ENCODE results near the gene FLT3.
A peak's percentile ranks its signal among the peaks of the same experiment; 100 is the strongest.
"Not testable (repeated sequence)": the region's sequence is repeated elsewhere in the genome, so short reads cannot be mapped to it uniquely, and the experiment has no call there.

FLT3 gene

DNA sequence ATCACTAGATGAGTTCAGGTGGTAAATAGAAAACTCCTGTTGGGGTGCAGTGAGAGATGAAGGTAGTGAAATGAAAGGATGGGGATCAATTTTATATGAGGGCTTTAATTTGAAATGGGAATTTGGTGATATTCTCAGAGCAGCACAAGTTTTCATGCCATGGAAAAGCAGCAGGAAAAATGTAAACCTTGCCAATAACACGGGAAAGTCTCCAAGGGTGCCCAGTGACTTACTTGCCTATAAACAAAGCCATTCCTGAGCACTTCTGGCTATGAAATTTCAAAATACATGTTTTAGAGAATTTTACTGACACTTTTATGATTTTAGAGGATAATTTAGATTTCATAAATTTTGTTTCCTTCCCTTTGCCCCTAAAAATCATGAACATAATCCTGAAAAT, 16.4 kb upstream of the FLT3 start:
- Histone ChIP-seq H3K4me3 (no peak overlapping the region), H3K9ac (no peak overlapping the region), H3K27ac (no peak overlapping the region), H3K4me2 (no peak overlapping the region), H3K9me3 (replicated peaks in 1 of 11) (0 out of 22 replicates have a peak, but pooled peaks cover 0 to 3% (median 0%) of the 10 kb centered on the region in 11 experiments), H3K27me3 (no peaks in the 10 kb centered on the region), H3K36me3 (no peaks in the 10 kb centered on the region), H3K4me1 (peaks cover 0 to 4% (median 0%) of the 10 kb centered on the region in 10 experiments; a peak in 1 of 20 replicates), H4K20me1 (no peaks in the 10 kb centered on the region)
- no peak for TF ChIP-seq Cebpa-rat (IDR thresholded peaks at IDR 0.05)

DNA sequence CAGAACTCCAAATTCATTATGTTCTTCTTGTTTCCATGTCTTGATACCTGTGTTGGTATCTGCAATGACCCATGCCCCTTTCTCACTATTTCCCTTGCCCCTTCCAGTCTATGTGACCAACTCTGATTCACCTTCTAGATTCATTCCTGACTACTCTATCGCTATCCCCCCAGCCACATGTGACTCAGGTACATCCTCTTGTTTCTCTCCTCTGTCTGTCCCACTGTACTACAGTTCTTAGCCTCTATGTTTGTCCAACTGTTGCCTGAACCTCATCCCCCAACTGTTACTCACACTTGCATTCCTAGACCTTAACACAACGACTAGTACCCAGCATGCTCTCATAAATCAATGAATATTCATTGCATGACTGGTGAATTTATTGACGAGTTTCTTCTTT, 10.0 kb upstream of the FLT3 start:
- Histone ChIP-seq H3K4me1 (no peaks in the 10 kb centered on the region), H4K20me1 (no peaks in the 10 kb centered on the region), H3K27ac (no peak overlapping the region), H3K4me3 (no peak overlapping the region), H3K9me3 (replicated peaks in 1 of 11) (no peaks in the 10 kb centered on the region), H3K27me3 (no peaks in the 10 kb centered on the region), H3K36me3 (no peaks in the 10 kb centered on the region), H3K4me2 (no peak overlapping the region), H3K9ac (no peak overlapping the region)
- TF ChIP-seq Cebpa-rat (IDR thresholded peaks at IDR 0.05) = no peak

DNA sequence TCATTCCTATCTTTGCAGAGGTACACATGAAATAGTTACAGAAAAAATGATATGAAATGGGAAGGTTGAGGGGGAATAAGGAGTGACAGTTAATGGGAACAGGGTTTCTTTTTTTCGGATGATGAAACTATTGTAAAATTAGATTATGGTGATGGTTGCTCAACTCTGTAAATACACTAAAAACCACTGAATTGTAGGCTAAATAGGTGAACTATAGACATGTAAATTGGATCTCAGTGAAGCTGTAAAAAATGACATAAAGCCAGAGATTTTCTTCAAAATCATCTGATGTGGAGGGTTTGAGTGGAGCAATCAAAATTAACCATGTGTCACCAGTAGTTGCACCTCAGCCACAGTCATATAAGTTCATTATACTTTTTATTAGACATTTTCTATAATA, 6.6 kb upstream of the FLT3 start:
- 0 out of 20 replicates have a peak, but pooled peaks cover 0 to under 1% (median 0%) of the 10 kb centered on the region in 10 experiments for H3K4me1 ChIP-seq
- peaks cover under 1 to 7% (median 2%) of the 10 kb centered on the region in 11 experiments; a peak in 12 of 22 replicates for H3K27me3 ChIP-seq
- H3K27ac ChIP-seq = no peak overlapping the region
- H3K36me3 ChIP-seq = no peaks in the 10 kb centered on the region
- no peak overlapping the region for H3K9ac ChIP-seq
- no peak overlapping the region for H3K4me2 ChIP-seq
- no peaks in the 10 kb centered on the region for H4K20me1 ChIP-seq
- H3K4me3 ChIP-seq = no peak overlapping the region
- H3K9me3 ChIP-seq (replicated peaks in 1 of 11) = no peaks in the 10 kb centered on the region
- TF ChIP-seq Cebpa-rat (IDR thresholded peaks at IDR 0.05) = no peak

DNA sequence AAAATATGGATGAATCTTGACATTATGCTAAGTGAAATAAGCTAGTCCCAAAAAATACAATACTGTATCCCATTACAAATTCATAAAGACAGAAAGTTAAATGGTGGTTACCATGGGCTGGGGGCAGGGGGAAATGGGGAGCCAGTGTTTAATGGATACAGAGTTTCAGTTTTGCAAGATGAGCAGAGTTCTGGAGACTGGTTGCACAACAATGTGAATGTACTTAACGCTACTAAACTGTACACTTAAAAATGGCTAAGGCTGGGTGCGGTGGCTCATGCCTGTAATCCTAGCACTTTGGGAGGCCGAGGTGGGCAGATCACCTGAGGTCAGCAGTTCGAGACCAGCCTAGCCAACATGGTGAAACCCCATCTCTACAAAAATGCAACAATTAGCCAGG, 1.5 kb upstream of the FLT3 start:
- H3K4me2 ChIP-seq, H3K36me3 ChIP-seq, H4K20me1 ChIP-seq, H3K9ac ChIP-seq, H3K4me3 ChIP-seq, H3K27ac ChIP-seq: not testable (repeated sequence)
- Histone ChIP-seq H3K4me1 (peaks cover 0 to 22% (median 18%) of the 10 kb centered on the region in 10 experiments; a peak in 17 of 20 replicates), H3K9me3 (replicated peaks in 1 of 11) (peaks cover 8 to 16% (median 12%) of the 10 kb centered on the region in 11 experiments; a peak in 16 of 22 replicates), H3K27me3 (peaks cover 46 to 54% (median 49%) of the 10 kb centered on the region in 11 experiments)

DNA sequence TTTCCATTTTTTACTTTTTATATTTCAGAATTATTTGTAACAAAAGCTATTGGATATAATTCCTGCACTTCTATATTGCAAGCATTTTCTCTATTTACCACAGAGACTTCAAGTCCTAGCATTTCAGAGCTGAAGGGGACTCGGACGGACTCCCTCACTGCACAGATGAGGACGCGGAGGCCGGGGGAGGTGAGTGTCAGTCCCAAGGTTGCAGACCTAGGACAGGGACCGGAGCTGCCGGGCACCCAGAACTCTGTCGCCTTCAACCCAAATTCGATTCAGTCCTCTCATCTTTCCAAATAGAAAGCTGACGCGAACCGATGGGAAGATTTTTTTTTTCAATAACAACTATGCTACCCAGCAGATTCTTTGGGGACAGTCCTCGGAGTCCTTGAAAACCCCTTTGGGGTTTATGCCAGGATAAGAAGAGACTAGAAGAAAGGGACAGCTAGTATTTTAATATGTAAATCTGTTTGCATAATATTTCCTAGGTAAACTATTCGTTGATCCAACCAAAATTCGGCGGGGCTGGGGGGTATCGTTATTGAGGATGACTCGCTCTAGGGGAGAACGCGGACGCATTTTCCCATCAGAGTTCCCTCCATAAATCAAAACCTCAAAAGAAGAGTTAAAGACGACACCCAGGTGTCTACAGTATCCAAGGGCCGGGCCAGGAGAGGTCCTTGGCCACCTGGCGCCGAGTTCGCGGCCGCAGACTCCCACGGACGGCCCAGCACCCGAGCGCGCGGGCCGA, 803 bp downstream of the FLT3 start:
- Histone ChIP-seq H4K20me1 (peaks cover 0 to 8% (median 0%) of the 10 kb centered on the region in 11 experiments; a peak in 1 of 22 replicates), H3K9me3 (replicated peaks in 1 of 11) (peaks cover 8 to 16% (median 12%) of the 10 kb centered on the region in 11 experiments; a peak in 16 of 22 replicates), H3K9ac (peak overlapping the region; percentile 11 to 75 (median 63); a peak in 19 of 22 replicates), H3K36me3 (no peaks in the 10 kb centered on the region), H3K27ac (peak overlapping the region in 7 of 11 experiments; percentile 18 to 57 (median 44); a peak in 9 of 22 replicates), H3K4me2 (peak overlapping the region; percentile 92 to 99 (median 97)), H3K4me1 (peaks cover 13 to 32% (median 25%) of the 10 kb centered on the region in 10 experiments), H3K27me3 (peaks cover 46 to 56% (median 49%) of the 10 kb centered on the region in 11 experiments), H3K4me3 (peak overlapping the region; percentile 54 to 72 (median 66))
- no peak for TF ChIP-seq Cebpa-rat (IDR thresholded peaks at IDR 0.05)

DNA sequence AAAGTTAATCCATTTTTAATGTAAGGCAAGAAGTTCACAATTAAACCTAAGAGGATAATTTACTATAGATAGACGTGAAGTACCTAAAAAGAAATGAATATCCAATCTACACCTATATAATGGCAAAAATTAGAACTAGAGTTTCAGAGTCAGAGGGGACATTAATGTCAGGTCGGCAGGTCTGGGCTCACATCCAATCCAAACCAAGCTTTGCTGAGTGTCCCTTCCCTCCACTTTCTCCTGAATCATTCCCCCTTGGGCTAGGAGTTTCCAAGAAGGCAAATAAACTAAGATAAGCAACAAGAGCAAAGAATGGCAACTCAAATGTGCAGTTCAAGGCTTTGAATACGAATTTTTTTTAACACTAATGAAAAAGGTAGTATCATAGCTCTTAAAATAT, 2.9 kb downstream of the FLT3 start:
- no peaks in the 10 kb centered on the region for H3K36me3 ChIP-seq
- no peak overlapping the region for H3K4me3 ChIP-seq
- no peak overlapping the region for H3K9ac ChIP-seq
- H4K20me1 ChIP-seq = peaks cover 0 to 8% (median 0%) of the 10 kb centered on the region in 11 experiments; a peak in 1 of 22 replicates
- no peak for TF ChIP-seq Cebpa-rat (IDR thresholded peaks at IDR 0.05)
- H3K9me3 ChIP-seq (replicated peaks in 1 of 11) = peaks cover 8 to 17% (median 12%) of the 10 kb centered on the region in 11 experiments; a peak in 16 of 22 replicates
- H3K4me2 ChIP-seq = no peak overlapping the region
- peaks cover 25 to 50% (median 34%) of the 10 kb centered on the region in 10 experiments for H3K4me1 ChIP-seq
- H3K27ac ChIP-seq = no peak overlapping the region
- H3K27me3 ChIP-seq = peaks cover 46 to 56% (median 49%) of the 10 kb centered on the region in 11 experiments

DNA sequence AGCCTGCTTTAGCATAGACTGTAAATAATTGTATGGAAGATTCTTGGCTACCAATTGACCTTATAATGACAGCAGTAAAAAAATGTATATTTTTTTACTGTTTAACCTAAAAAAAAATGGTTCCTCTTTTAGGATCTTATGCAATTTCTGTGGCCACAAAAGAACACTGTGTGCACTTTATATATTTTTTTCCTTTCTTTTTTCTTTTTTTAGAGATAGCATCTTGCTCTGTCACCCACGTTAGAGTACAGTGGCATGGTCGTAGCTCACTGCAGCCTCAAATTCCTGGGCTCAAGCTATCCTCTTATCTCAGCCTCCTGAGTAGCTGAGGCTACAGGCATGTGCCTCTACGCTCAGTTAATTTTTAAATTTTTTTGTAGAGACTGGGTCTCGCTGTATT, 6.1 kb downstream of the FLT3 start:
- Histone ChIP-seq H3K4me3 (0 out of 20 replicates have a peak overlapping the region, but pooled peaks of 1 of the 10 experiments have one; percentile 29), H3K27ac (peak overlapping the region in 7 of 11 experiments; percentile 30 to 78 (median 60); a peak in 12 of 22 replicates), H3K4me1 (peaks cover 8 to 33% (median 22%) of the 10 kb centered on the region in 10 experiments), H3K27me3 (peaks cover 18 to 27% (median 20%) of the 10 kb centered on the region in 11 experiments), H3K9me3 (replicated peaks in 1 of 11) (peaks cover 8 to 31% (median 18%) of the 10 kb centered on the region in 11 experiments; a peak in 19 of 22 replicates), H4K20me1 (peaks cover 0 to 1% (median 0%) of the 10 kb centered on the region in 11 experiments; a peak in 1 of 22 replicates), H3K9ac (peak overlapping the region in 5 of 11 experiments; percentile 21 to 50 (median 46); a peak in 8 of 22 replicates), H3K36me3 (no peaks in the 10 kb centered on the region), H3K4me2 (peak overlapping the region; percentile 48 to 91 (median 76))
- TF ChIP-seq Cebpa-rat (IDR thresholded peaks at IDR 0.05) = no peak

DNA sequence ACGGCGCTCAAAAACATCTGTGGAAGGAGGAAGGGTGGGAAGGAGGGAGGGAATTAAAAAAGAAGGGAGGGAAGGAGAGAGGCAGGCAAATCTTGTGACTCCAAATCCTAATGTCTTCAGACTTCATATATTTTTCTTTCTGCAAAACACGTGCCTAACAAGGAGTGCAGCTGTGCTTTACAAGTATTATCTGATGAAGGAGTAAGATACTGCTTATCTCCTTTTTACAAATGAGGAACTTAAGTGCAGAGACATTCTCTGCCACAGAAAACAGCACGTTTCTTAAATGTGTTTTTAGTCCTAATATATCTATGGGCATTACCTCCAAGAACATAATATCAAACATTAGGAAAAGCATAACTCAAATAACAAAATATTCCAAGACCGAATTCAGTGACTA, 6.5 kb downstream of the FLT3 start:
- H4K20me1 ChIP-seq = no peaks in the 10 kb centered on the region
- peak overlapping the region in 10 of 11 experiments; percentile 50 to 91 (median 72); a peak in 17 of 22 replicates for H3K4me2 ChIP-seq
- H3K4me1 ChIP-seq = peaks cover 8 to 33% (median 22%) of the 10 kb centered on the region in 10 experiments; a peak in 19 of 20 replicates
- H3K36me3 ChIP-seq = no peaks in the 10 kb centered on the region
- peak overlapping the region in 7 of 11 experiments; percentile 30 to 78 (median 60); a peak in 14 of 22 replicates for H3K27ac ChIP-seq
- H3K27me3 ChIP-seq = peaks cover 14 to 23% (median 16%) of the 10 kb centered on the region in 11 experiments
- peaks cover 7 to 30% (median 16%) of the 10 kb centered on the region in 11 experiments; a peak in 19 of 22 replicates for H3K9me3 ChIP-seq (replicated peaks in 1 of 11)
- H3K4me3 ChIP-seq = no peak overlapping the region
- TF ChIP-seq Cebpa-rat (IDR thresholded peaks at IDR 0.05) = no peak
- H3K9ac ChIP-seq = peak overlapping the region in 5 of 11 experiments; percentile 19 to 47 (median 23); a peak in 6 of 22 replicates

DNA sequence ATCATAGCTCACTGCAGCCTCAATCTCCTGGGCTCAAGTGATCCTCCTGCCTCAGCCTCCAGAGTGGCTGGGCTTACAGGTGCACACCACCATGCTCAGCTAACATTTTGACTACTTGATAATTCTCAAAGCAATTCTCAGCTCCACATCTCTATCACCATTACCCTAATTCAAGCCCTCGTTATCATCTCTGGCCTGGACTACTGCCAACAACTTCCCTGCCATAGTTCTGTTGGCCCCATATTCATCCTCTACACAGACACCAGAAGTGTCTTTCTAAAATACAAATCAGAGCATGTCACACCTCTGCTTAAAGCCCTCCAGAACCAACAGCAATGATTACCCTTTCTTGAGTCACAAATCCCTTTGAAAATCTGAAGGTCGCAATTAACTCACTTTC, 7.9 kb downstream of the FLT3 start:
- Histone ChIP-seq H3K4me3 (no peak overlapping the region), H3K27me3 (peaks cover under 1 to 9% (median 1%) of the 10 kb centered on the region in 11 experiments; a peak in 15 of 22 replicates), H3K4me1 (peaks cover 8 to 33% (median 22%) of the 10 kb centered on the region in 10 experiments; a peak in 19 of 20 replicates), H3K27ac (no peak overlapping the region; a peak in 1 of 22 replicates), H4K20me1 (no peaks in the 10 kb centered on the region), H3K9ac (no peak overlapping the region), H3K4me2 (no peak overlapping the region), H3K36me3 (no peaks in the 10 kb centered on the region), H3K9me3 (replicated peaks in 1 of 11) (peaks cover 0 to 19% (median 6%) of the 10 kb centered on the region in 11 experiments; a peak in 10 of 22 replicates)
- TF ChIP-seq Cebpa-rat (IDR thresholded peaks at IDR 0.05) = no peak
